ENCODE measurements around the gene VPS13D. TPM values are rescaled to one million over a fixed set of nuclear protein-coding genes. Genes with fewer than 3 reads are reported as not detected.

Gene VPS13D
- total and polyA plus RNA-seq, 4 donors = 10.2 to 68.3 (median 12.6) TPM

- no peak for TF ChIP-seq MAX (IDR thresholded peaks at IDR 0.05)
- no peak for TF ChIP-seq GABPA (IDR thresholded peaks at IDR 0.05 in 1 of 2, conservative IDR thresholded peaks at IDR 0.05 in 1 of 2)
- TF ChIP-seq HNF4A (conservative IDR thresholded peaks at IDR 0.05) = no peak
- TF ChIP-seq TAF1 (conservative IDR thresholded peaks at IDR 0.05) = no peak
These were observed 168.6 kb downstream of the VPS13D start (continued) for GRCh38 chr1:12398479-12398878.

- no peak overlapping the region for H3K4me3 ChIP-seq (ENCODE audit: low read depth in 1 of 3, low read length in 3 of 3)
- whole genome bisulfite sequencing = 98% methylated on average over 10 of the region's 10 CpGs
- no peak for DNase-seq (ENCODE audit: low spot score)
- H3K9me3 ChIP-seq (ENCODE audit: control insufficient read depth in 4 of 4, low read length in 3 of 4) = no peaks in the 10 kb centered on the region
- TF ChIP-seq ZBTB33 (IDR thresholded peaks at IDR 0.05) (no peak), YY1 (IDR thresholded peaks at IDR 0.05) (no peak), GABPA (IDR thresholded peaks at IDR 0.05 in 1 of 2, conservative IDR thresholded peaks at IDR 0.05 in 1 of 2) (no peak), FOXA1 (IDR thresholded peaks at IDR 0.05) (no peak), SP1 (IDR thresholded peaks at IDR 0.05) (no peak), RXRA (IDR thresholded peaks at IDR 0.05) (no peak), ATF3 (IDR thresholded peaks at IDR 0.05) (no peak), TAF1 (conservative IDR thresholded peaks at IDR 0.05) (no peak), RAD21 (IDR thresholded peaks at IDR 0.05) (no peak), HNF4G (IDR thresholded peaks at IDR 0.05) (no peak)
- no peaks in the 10 kb centered on the region for H3K27me3 ChIP-seq (ENCODE audit: control insufficient read depth in 4 of 4, insufficient read depth in 4 of 4, low read length in 3 of 4)
- peaks cover 3 to 24% (median 17%) of the 10 kb centered on the region in 4 donors for H3K36me3 ChIP-seq (ENCODE audit: control insufficient read depth in 4 of 4, insufficient read depth in 3 of 4, low read depth in 1 of 4, low read length in 3 of 4)
- no peak overlapping the region for H3K9ac ChIP-seq (ENCODE audit: low read depth in 1 of 2, low read length in 2 of 2)
- H3K4me1 ChIP-seq (ENCODE audit: control insufficient read depth in 4 of 4, insufficient read depth in 4 of 4, low read length in 3 of 4) = peaks cover 2 to 5% (median 3%) of the 10 kb centered on the region in 4 donors
- no peak overlapping the region for H3K27ac ChIP-seq (ENCODE audit: low read depth in 1 of 2, low read length in 2 of 2)
These were observed 170.3 kb downstream of the VPS13D start for GRCh38 chr1:12400027-12400693.

- no peak overlapping the region for H3K27ac ChIP-seq (ENCODE audit: low read depth in 1 of 2, low read length in 2 of 2)
- H3K27me3 ChIP-seq (ENCODE audit: control insufficient read depth in 4 of 4, insufficient read depth in 4 of 4, low read length in 3 of 4) = no peaks in the 10 kb centered on the region
- peaks cover 5 to 26% (median 23%) of the 10 kb centered on the region in 4 donors for H3K4me1 ChIP-seq (ENCODE audit: control insufficient read depth in 4 of 4, insufficient read depth in 4 of 4, low read length in 3 of 4)
- no peak for DNase-seq (ENCODE audit: low spot score)
- WGBS = 78% methylated on average over 3 of the region's 3 CpGs
- TF ChIP-seq FOXA2 (IDR thresholded peaks at IDR 0.05) = peak; percentile 12
- no peak for TF ChIP-seq TAF1 (conservative IDR thresholded peaks at IDR 0.05)
- no peak for TF ChIP-seq MAX (IDR thresholded peaks at IDR 0.05)
- H3K9me3 ChIP-seq (ENCODE audit: control insufficient read depth in 4 of 4, low read length in 3 of 4) = no peaks in the 10 kb centered on the region
- H3K9ac ChIP-seq (ENCODE audit: low read depth in 1 of 2, low read length in 2 of 2) = no peak overlapping the region
- H3K36me3 ChIP-seq (ENCODE audit: control insufficient read depth in 4 of 4, insufficient read depth in 3 of 4, low read depth in 1 of 4, low read length in 3 of 4) = peaks cover 3 to 24% (median 17%) of the 10 kb centered on the region in 4 donors
- H3K4me3 ChIP-seq (ENCODE audit: low read depth in 1 of 3, low read length in 3 of 3) = no peak overlapping the region
These were observed 172.4 kb downstream of the VPS13D start for GRCh38 chr1:12402159-12402673.

Measured in liver (tissue), 9 donors.